ENCODE measurements around the gene TAF7.

TAF7 gene

DNA sequence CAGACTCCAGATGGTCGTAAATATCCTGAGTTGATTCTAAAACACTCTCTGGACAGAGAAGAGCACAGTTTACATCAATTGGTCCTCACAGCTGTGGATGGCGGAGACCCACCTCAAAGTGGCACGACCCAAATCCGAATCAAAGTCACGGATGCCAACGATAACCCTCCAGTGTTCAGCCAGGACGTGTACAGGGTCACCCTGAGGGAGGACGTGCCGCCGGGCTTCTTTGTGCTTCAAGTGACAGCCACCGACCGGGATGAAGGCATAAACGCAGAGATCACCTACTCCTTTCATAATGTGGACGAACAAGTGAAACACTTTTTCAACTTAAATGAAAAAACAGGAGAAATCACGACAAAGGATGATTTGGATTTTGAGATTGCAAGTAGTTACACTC, 40.1 kb upstream of the TAF7 start:
- H3K27me3 ChIP-seq (ENCODE audit: insufficient read depth, poor library complexity, severe bottlenecking): peaks cover 95% of the 10 kb centered on the region
- TF ChIP-seq, protein P1, sequence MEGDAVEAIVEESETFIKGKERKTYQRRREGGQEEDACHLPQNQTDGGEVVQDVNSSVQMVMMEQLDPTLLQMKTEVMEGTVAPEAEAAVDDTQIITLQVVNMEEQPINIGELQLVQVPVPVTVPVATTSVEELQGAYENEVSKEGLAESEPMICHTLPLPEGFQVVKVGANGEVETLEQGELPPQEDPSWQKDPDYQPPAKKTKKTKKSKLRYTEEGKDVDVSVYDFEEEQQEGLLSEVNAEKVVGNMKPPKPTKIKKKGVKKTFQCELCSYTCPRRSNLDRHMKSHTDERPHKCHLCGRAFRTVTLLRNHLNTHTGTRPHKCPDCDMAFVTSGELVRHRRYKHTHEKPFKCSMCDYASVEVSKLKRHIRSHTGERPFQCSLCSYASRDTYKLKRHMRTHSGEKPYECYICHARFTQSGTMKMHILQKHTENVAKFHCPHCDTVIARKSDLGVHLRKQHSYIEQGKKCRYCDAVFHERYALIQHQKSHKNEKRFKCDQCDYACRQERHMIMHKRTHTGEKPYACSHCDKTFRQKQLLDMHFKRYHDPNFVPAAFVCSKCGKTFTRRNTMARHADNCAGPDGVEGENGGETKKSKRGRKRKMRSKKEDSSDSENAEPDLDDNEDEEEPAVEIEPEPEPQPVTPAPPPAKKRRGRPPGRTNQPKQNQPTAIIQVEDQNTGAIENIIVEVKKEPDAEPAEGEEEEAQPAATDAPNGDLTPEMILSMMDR (IDR thresholded peaks at IDR 0.05; ENCODE audit: poor library complexity, severe bottlenecking): no peak
- no peak overlapping the region for H3K4me3 ChIP-seq (ENCODE audit: severe bottlenecking)
- no peak for DNase-seq (ENCODE audit: low spot score)
- peaks cover 3% of the 10 kb centered on the region for H3K4me1 ChIP-seq (ENCODE audit: insufficient read depth, poor library complexity, severe bottlenecking)
- H3K9me3 ChIP-seq (ENCODE audit: severe bottlenecking): peaks cover 18% of the 10 kb centered on the region
- no peak for ATAC-seq (ENCODE audit: low read depth)
- H3K36me3 ChIP-seq (ENCODE audit: low read depth): no peaks in the 10 kb centered on the region
- H3K27ac ChIP-seq (ENCODE audit: poor library complexity, severe bottlenecking): no peak overlapping the region

- Histone ChIP-seq H3K4me3 (ENCODE audit: severe bottlenecking) (peak within 1 kb of the TSS; percentile 18), H3K4me1 (ENCODE audit: insufficient read depth, poor library complexity, severe bottlenecking) (peaks cover 3% of the 10 kb centered on the region), H3K27ac (ENCODE audit: poor library complexity, severe bottlenecking) (no peak within 1 kb of the TSS), H3K27me3 (ENCODE audit: insufficient read depth, poor library complexity, severe bottlenecking) (peaks cover 91% of the 10 kb centered on the region), H3K9me3 (ENCODE audit: severe bottlenecking) (peaks cover 12% of the 10 kb centered on the region), H3K36me3 (ENCODE audit: low read depth) (no peaks in the 10 kb centered on the region)
- TF ChIP-seq, protein P1 (IDR thresholded peaks at IDR 0.05; ENCODE audit: poor library complexity, severe bottlenecking): peak; percentile 60
- peak; percentile 46; the same call in 1 of the 3 replicates for ATAC-seq (ENCODE audit: low read depth)
- no peak for DNase-seq (ENCODE audit: low spot score)
Observed at GRCh38 chr5:141359790-141360426, 39.3 kb upstream of the TAF7 start, which contains the start of gene PCDHGB2. Gene PCDHGB2 (plus strand): TSS chr5:141359994. CDS start chr5:141360136, 142 bp downstream.

GRCh38 chr5:141356950-141357349, 36.4 kb upstream of the TAF7 start:
- TF ChIP-seq, protein P1 (IDR thresholded peaks at IDR 0.05; ENCODE audit: poor library complexity, severe bottlenecking): no peak
- Histone ChIP-seq H3K4me3 (ENCODE audit: severe bottlenecking) (no peak overlapping the region), H3K4me1 (ENCODE audit: insufficient read depth, poor library complexity, severe bottlenecking) (peaks cover 3% of the 10 kb centered on the region), H3K9me3 (ENCODE audit: severe bottlenecking) (no peaks in the 10 kb centered on the region), H3K36me3 (ENCODE audit: low read depth) (no peaks in the 10 kb centered on the region), H3K27ac (ENCODE audit: poor library complexity, severe bottlenecking) (no peak overlapping the region), H3K27me3 (ENCODE audit: insufficient read depth, poor library complexity, severe bottlenecking) (peaks cover 84% of the 10 kb centered on the region)
- DNase-seq (ENCODE audit: low spot score): no peak
- ATAC-seq (ENCODE audit: low read depth): no peak

DNA sequence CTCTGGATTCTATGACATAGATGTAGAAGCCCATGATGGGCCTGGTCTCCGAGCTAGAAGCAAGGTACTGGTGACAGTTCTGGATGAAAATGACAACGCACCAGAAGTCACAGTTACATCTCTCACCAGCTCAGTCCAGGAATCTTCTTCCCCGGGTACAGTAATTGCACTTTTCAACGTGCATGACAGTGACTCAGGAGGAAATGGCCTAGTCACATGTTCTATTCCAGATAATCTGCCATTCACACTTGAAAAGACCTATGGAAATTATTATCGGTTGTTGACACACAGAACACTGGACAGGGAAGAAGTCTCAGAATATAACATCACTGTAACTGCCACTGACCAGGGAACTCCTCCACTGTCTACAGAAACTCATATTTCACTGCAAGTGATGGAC, 35.5 kb upstream of the TAF7 start:
- Histone ChIP-seq H3K9me3 (ENCODE audit: severe bottlenecking) (no peaks in the 10 kb centered on the region), H3K27ac (ENCODE audit: poor library complexity, severe bottlenecking) (no peak overlapping the region), H3K4me3 (ENCODE audit: severe bottlenecking) (no peak overlapping the region), H3K36me3 (ENCODE audit: low read depth) (no peaks in the 10 kb centered on the region), H3K4me1 (ENCODE audit: insufficient read depth, poor library complexity, severe bottlenecking) (peaks cover 3% of the 10 kb centered on the region), H3K27me3 (ENCODE audit: insufficient read depth, poor library complexity, severe bottlenecking) (peaks cover 84% of the 10 kb centered on the region)
- TF ChIP-seq, protein P1 (IDR thresholded peaks at IDR 0.05; ENCODE audit: poor library complexity, severe bottlenecking): no peak
- DNase-seq (ENCODE audit: low spot score): no peak
- ATAC-seq (ENCODE audit: low read depth): no peak

DNA sequence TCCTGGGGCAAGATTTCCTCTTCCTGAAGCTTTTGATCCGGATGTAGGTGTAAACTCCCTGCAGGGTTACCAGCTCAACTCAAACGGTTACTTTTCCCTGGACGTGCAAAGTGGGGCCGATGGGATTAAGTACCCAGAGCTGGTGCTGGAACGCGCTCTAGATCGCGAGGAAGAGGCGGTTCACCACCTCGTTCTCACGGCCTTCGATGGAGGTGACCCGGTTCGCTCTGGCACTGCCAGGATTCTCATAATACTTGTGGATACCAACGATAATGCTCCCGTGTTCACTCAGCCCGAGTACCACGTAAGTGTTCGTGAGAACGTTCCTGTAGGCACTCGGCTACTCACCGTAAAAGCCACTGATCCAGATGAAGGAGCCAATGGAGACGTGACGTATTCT, 35.1 kb upstream of the TAF7 start:
- Histone ChIP-seq H3K36me3 (ENCODE audit: low read depth) (no peaks in the 10 kb centered on the region), H3K27me3 (ENCODE audit: insufficient read depth, poor library complexity, severe bottlenecking) (peaks cover 83% of the 10 kb centered on the region), H3K9me3 (ENCODE audit: severe bottlenecking) (no peaks in the 10 kb centered on the region), H3K4me1 (ENCODE audit: insufficient read depth, poor library complexity, severe bottlenecking) (peaks cover 3% of the 10 kb centered on the region), H3K27ac (ENCODE audit: poor library complexity, severe bottlenecking) (no peak overlapping the region), H3K4me3 (ENCODE audit: severe bottlenecking) (no peak overlapping the region)
- ATAC-seq (ENCODE audit: low read depth): no peak
- DNase-seq (ENCODE audit: low spot score): no peak
- TF ChIP-seq, protein P1 (IDR thresholded peaks at IDR 0.05; ENCODE audit: poor library complexity, severe bottlenecking): no peak
